Lower lobe of right lung (tissue), 2 donors: ENCODE results near the gene GNAZ. TPM values are rescaled to one million over a fixed set of nuclear protein-coding genes. Genes with fewer than 3 reads are reported as not detected.

Source experiments
- ATAC-seq, 2 donors: fragments of 200-7000 bp; cut with Tn5 transposase; one replicate each; pipeline ENCODE4 v1.9.1; 2020 to 2022; ENCODE audit warnings: mild to moderate bottlenecking in 2 of 2, moderate library complexity in 2 of 2
- DNase-seq: peaks from one replicate; pipeline ENCODE4 v3.0.0-alpha.2; 2020
- H3K27ac ChIP-seq: fragments of 200-600 bp; one replicate; pipeline ENCODE4 v1.8.0; 2022
- H3K27me3 ChIP-seq: fragments of 200-600 bp; one replicate; pipeline ENCODE4 v1.8.0; 2022; ENCODE audit warnings: low read depth
- H3K36me3 ChIP-seq: fragments of 200-600 bp; one replicate; pipeline ENCODE4 v1.8.0; 2022; ENCODE audit warnings: mild to moderate bottlenecking
- H3K4me1 ChIP-seq: fragments of 200-600 bp; one replicate; pipeline ENCODE4 v1.8.0; 2022
- H3K4me3 ChIP-seq: fragments of 200-600 bp; one replicate; pipeline ENCODE4 v1.8.0; 2022; ENCODE audit warnings: mild to moderate bottlenecking
- H3K9me3 ChIP-seq: fragments of 200-600 bp; one replicate; pipeline ENCODE4 v1.8.0; 2022
- CTCF ChIP-seq: fragments of 200-600 bp; IDR thresholded peaks from one replicate; pipeline ENCODE4 v1.8.0; 2022; ENCODE audit warnings: antibody characterized with exemption, mild to moderate bottlenecking
- intact Hi-C: fragments of 100-400 bp; cut with DNase I; formaldehyde crosslinking; loops from one replicate; pipeline ENCODE4 v1.11.0; 2022
- total RNA-seq: library from RNA; stranded (reverse); fragmentation: NEBNext Ultra II Directional; extraction: Animal tissue kit (Norgen Biotek cat#: 25700); gene quantifications from one replicate; pipeline ENCODE4 v1.2.1, GENCODE V29; 2021
- donor health status: DM: no; HTN: yes; CAD: no; lungs with severe emphysema.

Gene GNAZ
- total RNA-seq, 1 donor from 2014 or later: 2.4 TPM

GRCh38 chr22:23066200-23067022 lies 3.9 kb upstream of the GNAZ start:
- peaks cover 9% of the 10 kb centered on the region for H3K27me3 ChIP-seq
- no peaks in the 10 kb centered on the region for H3K36me3 ChIP-seq
- no peak overlapping the region for H3K4me3 ChIP-seq
- H3K27ac ChIP-seq: no peak overlapping the region
- H3K9me3 ChIP-seq: no peaks in the 10 kb centered on the region
- H3K4me1 ChIP-seq: peaks cover 16% of the 10 kb centered on the region
- no peak for TF ChIP-seq CTCF
- no peak for ATAC-seq
- intact Hi-C loops: no loop called here
- DNase-seq: peak; percentile 17

GRCh38 chr22:23067023-23067650 lies 3.2 kb upstream of the GNAZ start:
- no peak overlapping the region for H3K4me3 ChIP-seq
- ATAC-seq (no peak), DNase-seq (peak; percentile 32)
- peaks cover 11% of the 10 kb centered on the region for H3K27me3 ChIP-seq
- no peak overlapping the region for H3K27ac ChIP-seq
- intact Hi-C loops: no loop called here
- TF ChIP-seq CTCF: no peak
- peaks cover 16% of the 10 kb centered on the region for H3K4me1 ChIP-seq
- H3K9me3 ChIP-seq: no peaks in the 10 kb centered on the region
- no peaks in the 10 kb centered on the region for H3K36me3 ChIP-seq

GRCh38 chr22:23067691-23068090 lies 2.6 kb upstream of the GNAZ start:
- H3K9me3 ChIP-seq: no peaks in the 10 kb centered on the region
- no peaks in the 10 kb centered on the region for H3K36me3 ChIP-seq
- peaks cover 12% of the 10 kb centered on the region for H3K27me3 ChIP-seq
- ATAC-seq (no peak), DNase-seq (peak; percentile 13)
- no peak overlapping the region for H3K27ac ChIP-seq
- peaks cover 16% of the 10 kb centered on the region for H3K4me1 ChIP-seq
- no peak overlapping the region for H3K4me3 ChIP-seq
- intact Hi-C loops: no loop called here
- no peak for TF ChIP-seq CTCF

GRCh38 chr22:23068096-23068831 lies 2.1 kb upstream of the GNAZ start:
- ATAC-seq: no peak
- intact Hi-C loops: no loop called here
- peaks cover 15% of the 10 kb centered on the region for H3K27me3 ChIP-seq

More at GRCh38 chr22:23068096-23068831, 2.1 kb upstream of the GNAZ start:
- peak; percentile 43 for DNase-seq
- no peak for TF ChIP-seq CTCF
- Histone ChIP-seq H3K27ac (no peak overlapping the region), H3K36me3 (no peaks in the 10 kb centered on the region), H3K4me3 (no peak overlapping the region), H3K9me3 (no peaks in the 10 kb centered on the region), H3K4me1 (peaks cover 16% of the 10 kb centered on the region)
